OCI-LY7 (cell line): ENCODE results near the gene KCNQ2. TPM values are rescaled to one million over a fixed set of nuclear protein-coding genes. Genes with fewer than 3 reads are reported as not detected.

Experiments
- BruUV-seq: library from RNA; stranded (reverse); fragments of 400-500 nt; replicated peaks from 2 replicates; lab custom pipeline; 2021; lab: Mats Ljungman, UMichigan
- CTCF ChIA-PET: fragments of 300-600 bp; sonication (Branson Sonifier 250); formaldehyde crosslinking; loops from one replicate; lab custom pipeline; 2022; ENCODE audit warnings: antibody characterized with exemption; ENCODE audit not compliant: unreplicated experiment; lab: Charles Lee
- POLR2A ChIA-PET: fragments of 300-600 bp; sonication (Branson Sonifier 250); formaldehyde crosslinking; loops from one replicate; lab custom pipeline; 2022; ENCODE audit warnings: antibody characterized with exemption; lab: Charles Lee
- DNase-seq: peaks from one replicate; pipeline ENCODE4 v3.0.0-alpha.2; 2015; ENCODE audit warnings: low spot score
- H2AFZ ChIP-seq: fragments of 200-600 bp; sonication (generic), shearing (Covaris generic); 2 replicates; pipeline ENCODE4 v1.6.1; 2014; ENCODE audit warnings: mild to moderate bottlenecking, antibody characterized with exemption, low read length, moderate library complexity
- H3K27ac ChIP-seq: fragments of 200-600 bp; sonication (generic); 2 replicates; pipeline ENCODE4 v1.5.1; 2014; ENCODE audit warnings: mixed run types, low read depth, mild to moderate bottlenecking, moderate library complexity, low read length, inconsistent platforms; ENCODE audit not compliant: poor library complexity, severe bottlenecking
- H3K36me3 ChIP-seq: fragments of 200-600 bp; sonication (generic); 2 replicates; pipeline ENCODE4 v1.6.1; 2014; ENCODE audit warnings: mild to moderate bottlenecking, antibody characterized with exemption, low read length, moderate library complexity, mixed read lengths; ENCODE audit not compliant: insufficient read depth
- H3K4me1 ChIP-seq: fragments of 200-600 bp; sonication (generic); 2 replicates; pipeline ENCODE4 v1.5.1; 2014; ENCODE audit warnings: mild to moderate bottlenecking, low read length; ENCODE audit not compliant: insufficient read depth, poor library complexity, severe bottlenecking
- H3K4me2 ChIP-seq: fragments of 200-600 bp; sonication (generic); 2 replicates; pipeline ENCODE4 v1.6.1; 2014; ENCODE audit warnings: mild to moderate bottlenecking, low read length
- H3K4me3 ChIP-seq: fragments of 200-600 bp; sonication (generic); 2 replicates; pipeline ENCODE4 v1.5.1; 2014; ENCODE audit warnings: mild to moderate bottlenecking, low read depth, low read length; ENCODE audit not compliant: poor library complexity, severe bottlenecking
- H3K79me2 ChIP-seq: fragments of 200-600 bp; sonication (generic); 2 replicates; pipeline ENCODE4 v1.6.1; 2016; ENCODE audit warnings: low read depth, mild to moderate bottlenecking, low read length, moderate library complexity, mixed read lengths; ENCODE audit not compliant: insufficient read depth
- H3K9me2 ChIP-seq: fragments of 200-600 bp; sonication (generic); 2 replicates; pipeline ENCODE4 v1.6.1; 2016; ENCODE audit warnings: mild to moderate bottlenecking, low read length, mixed read lengths; ENCODE audit not compliant: insufficient read depth
- H3K9me3 ChIP-seq: fragments of 200-600 bp; sonication (generic); 2 replicates; pipeline ENCODE4 v1.6.1; 2014; ENCODE audit warnings: mild to moderate bottlenecking, mixed run types, low read length, mixed read lengths
- H4K20me1 ChIP-seq: fragments of 200-600 bp; sonication (generic); 2 replicates; pipeline ENCODE4 v1.6.1; 2014; ENCODE audit warnings: mild to moderate bottlenecking, antibody characterized with exemption, low read length, moderate library complexity, mixed read lengths; ENCODE audit not compliant: insufficient read depth
- EZH2phosphoT487 ChIP-seq: fragments of 200-600 bp; sonication (generic); IDR thresholded peaks from 2 replicates; pipeline ENCODE4 v1.6.1; 2018; ENCODE audit warnings: low read depth, borderline replicate concordance, mild to moderate bottlenecking, mixed run types, antibody characterized with exemption, low read length, moderate library complexity, mixed read lengths
- intact Hi-C: fragments of 100-400 bp; cut with micrococcal nuclease; formaldehyde crosslinking; loops from one replicate; pipeline ENCODE4 v1.10.0; 2022; ENCODE audit not compliant: unreplicated experiment
- total RNA-seq, 2 experiments: library from RNA; depleted of rRNA in 1 of 2; stranded (reverse); fragments of >200 nt in 1 of 2; shearing (Covaris generic) in 1 of 2; gene quantifications; 2 replicates each; pipeline ENCODE4 v1.2.3, GENCODE V29; 2014 to 2022
- TF ChIP-seq, protein P1 (sequence below): fragments of 200-600 bp; sonication (generic); conservative IDR thresholded peaks from 2 replicates; pipeline ENCODE4 v1.5.1; 2014; ENCODE audit warnings: mild to moderate bottlenecking, antibody characterized with exemption, low read length, moderate library complexity, mixed read lengths

KCNQ2 gene
- total RNA-seq, 2 experiments from 2014 or later = not detected

DNA sequence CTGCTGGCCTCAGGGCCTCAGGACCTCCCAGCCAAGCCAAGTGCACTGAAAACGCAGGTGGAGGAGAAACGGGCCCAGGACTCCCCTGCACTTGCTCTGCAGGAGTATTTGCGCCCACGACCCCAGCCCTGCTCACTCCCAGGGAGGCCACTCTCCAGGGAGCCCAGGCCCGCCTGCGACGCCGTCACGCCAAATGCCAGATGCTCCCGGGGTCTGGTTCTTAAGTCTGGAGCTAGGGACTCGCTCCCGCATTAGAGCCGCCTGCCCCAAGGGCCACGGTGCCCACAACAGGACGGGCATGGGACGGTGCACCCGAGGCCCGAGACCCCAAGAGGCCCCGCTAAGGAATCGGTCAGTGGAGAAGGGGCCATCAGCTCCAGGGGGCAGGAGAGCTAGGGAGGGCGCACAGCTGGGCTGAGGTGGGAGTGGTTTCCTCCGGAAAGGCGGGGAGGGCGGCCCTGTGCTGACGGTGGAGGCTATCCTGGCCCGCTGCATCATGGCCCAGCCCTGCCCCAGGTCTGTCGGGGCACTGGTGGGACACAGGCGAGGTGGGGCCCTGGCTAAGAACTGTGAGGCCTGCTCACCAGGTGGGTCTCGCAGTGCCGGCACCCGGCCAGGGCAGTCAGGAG, 67.2 kb downstream of the KCNQ2 start:
- POLR2A ChIA-PET = no interaction called here
- intact Hi-C loops = no loop called here
- CTCF ChIA-PET = no interaction called here
- no peaks in the 10 kb centered on the region for H3K36me3 ChIP-seq
- no peak overlapping the region for H3K4me3 ChIP-seq
- H2AFZ ChIP-seq = no peak overlapping the region
- no peaks in the 10 kb centered on the region for H3K9me2 ChIP-seq
- TF ChIP-seq, protein P1, sequence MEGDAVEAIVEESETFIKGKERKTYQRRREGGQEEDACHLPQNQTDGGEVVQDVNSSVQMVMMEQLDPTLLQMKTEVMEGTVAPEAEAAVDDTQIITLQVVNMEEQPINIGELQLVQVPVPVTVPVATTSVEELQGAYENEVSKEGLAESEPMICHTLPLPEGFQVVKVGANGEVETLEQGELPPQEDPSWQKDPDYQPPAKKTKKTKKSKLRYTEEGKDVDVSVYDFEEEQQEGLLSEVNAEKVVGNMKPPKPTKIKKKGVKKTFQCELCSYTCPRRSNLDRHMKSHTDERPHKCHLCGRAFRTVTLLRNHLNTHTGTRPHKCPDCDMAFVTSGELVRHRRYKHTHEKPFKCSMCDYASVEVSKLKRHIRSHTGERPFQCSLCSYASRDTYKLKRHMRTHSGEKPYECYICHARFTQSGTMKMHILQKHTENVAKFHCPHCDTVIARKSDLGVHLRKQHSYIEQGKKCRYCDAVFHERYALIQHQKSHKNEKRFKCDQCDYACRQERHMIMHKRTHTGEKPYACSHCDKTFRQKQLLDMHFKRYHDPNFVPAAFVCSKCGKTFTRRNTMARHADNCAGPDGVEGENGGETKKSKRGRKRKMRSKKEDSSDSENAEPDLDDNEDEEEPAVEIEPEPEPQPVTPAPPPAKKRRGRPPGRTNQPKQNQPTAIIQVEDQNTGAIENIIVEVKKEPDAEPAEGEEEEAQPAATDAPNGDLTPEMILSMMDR = no peak
- no peak for TF ChIP-seq EZH2phosphoT487
- H3K27ac ChIP-seq = no peak overlapping the region
- H3K4me1 ChIP-seq = no peaks in the 10 kb centered on the region
- no peaks in the 10 kb centered on the region for H3K79me2 ChIP-seq
- no TSS peak for BruUV-seq
- H3K9me3 ChIP-seq = no peaks in the 10 kb centered on the region
- no peak overlapping the region for H3K4me2 ChIP-seq
- DNase-seq = no peak
- no peaks in the 10 kb centered on the region for H4K20me1 ChIP-seq

DNA sequence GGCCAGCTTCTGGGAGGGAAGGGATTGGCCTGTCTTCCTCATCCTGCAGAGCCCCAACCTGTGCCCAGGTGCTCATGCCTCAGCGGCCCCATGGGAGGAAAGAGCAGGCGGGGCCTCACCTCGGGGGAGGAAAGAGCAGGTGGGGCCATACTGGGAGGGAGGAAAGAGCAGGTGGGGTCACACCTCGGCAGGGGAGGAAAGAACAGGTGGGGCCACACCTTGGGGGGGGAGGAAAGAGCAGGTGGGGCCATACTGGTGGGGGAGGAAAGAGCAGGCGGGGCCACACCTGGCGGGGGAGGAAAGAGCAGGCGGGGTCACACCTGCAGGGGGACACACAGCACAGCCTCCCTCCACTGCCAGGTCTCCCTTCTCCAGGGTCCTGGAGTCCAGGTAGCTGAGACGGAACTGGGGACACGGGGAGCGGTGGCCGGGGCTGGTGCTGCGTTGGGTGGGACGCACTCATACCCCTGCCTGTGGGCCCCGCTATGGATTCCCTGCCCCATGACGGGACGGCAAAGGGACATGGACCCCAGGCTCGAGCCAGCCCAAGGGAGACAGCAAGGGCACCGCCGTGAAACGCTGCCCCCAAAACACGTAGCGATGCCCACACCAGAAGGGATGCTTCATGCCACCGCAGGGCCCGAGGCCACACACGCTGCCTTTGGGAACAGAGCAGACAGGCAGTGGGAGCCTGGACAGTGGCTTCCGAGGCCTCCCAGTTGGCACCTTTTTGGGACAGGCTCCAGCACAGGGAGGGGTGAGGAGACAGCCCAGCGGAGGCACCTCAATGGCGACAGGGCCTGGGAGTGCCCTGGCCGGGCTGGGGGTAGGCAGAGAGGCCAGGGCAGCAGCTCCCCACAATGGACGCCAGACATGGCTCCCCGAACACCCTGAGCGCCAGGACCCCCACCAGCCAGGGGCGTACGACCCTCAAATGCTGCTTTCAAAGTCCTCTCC, 68.0 kb downstream of the KCNQ2 start:
- intact Hi-C loops = no loop called here
- Histone ChIP-seq H3K4me2 (no peak overlapping the region), H3K79me2 (no peaks in the 10 kb centered on the region), H3K4me3 (no peak overlapping the region), H3K27ac (no peak overlapping the region), H3K36me3 (no peaks in the 10 kb centered on the region), H2AFZ (no peak overlapping the region), H3K9me2 (no peaks in the 10 kb centered on the region), H4K20me1 (no peaks in the 10 kb centered on the region), H3K4me1 (no peaks in the 10 kb centered on the region), H3K9me3 (no peaks in the 10 kb centered on the region)
- CTCF ChIA-PET = no interaction called here
- no peak for DNase-seq
- POLR2A ChIA-PET = no interaction called here
- no TSS peak for BruUV-seq
- TF ChIP-seq, protein P1 = no peak
